Right lobe of liver (tissue), 4 donors: Measurements from ENCODE around the gene SELENOI.

Experiments used
- CTCF ChIP-seq, 4 donors: fragments of 200-600 bp in 3 of 4; fragments of 450-650 bp in 1 of 4; IDR thresholded peaks; one replicate each; pipeline versions ENCODE4 v1.5.1 to v1.8.0; 2016 to 2022; ENCODE audit warnings: antibody characterized with exemption in 4 of 4, mild to moderate bottlenecking in 2 of 4
- POLR2A ChIP-seq: fragments of 450-650 bp; IDR thresholded peaks from one replicate; pipeline ENCODE4 v1.6.1; 2017; ENCODE audit warnings: antibody characterized with exemption, mild to moderate bottlenecking
- donor health status: DM: no; HTN: no; CAD: no.
- donor health status: DM: no; HTN: no; CAD: no.
- donor health status: DM: no; HTN: yes; CAD: no.

GRCh38 chr2:26340831-26341230 lies 5.1 kb upstream of the SELENOI start:
- TF ChIP-seq CTCF (IDR thresholded peaks at IDR 0.05) (no peak), POLR2A (no peak)
